IMR-90 (cell line): ENCODE data around the gene LMO1. TPM values are rescaled to one million over a fixed set of nuclear protein-coding genes. Genes with fewer than 3 reads are reported as not detected.

Source experiments
- ATAC-seq: fragments of 200-7000 bp; cut with Tn5 transposase; 2 replicates; pipeline ENCODE4 v1.9.1; 2020; ENCODE audit warnings: low read depth, mild to moderate bottlenecking, moderate library complexity
- BruUV-seq: library from RNA; stranded (reverse); fragments of 400-500 nt; replicated peaks from 2 replicates; lab custom pipeline; 2021; lab: Mats Ljungman, UMichigan
- CTCF ChIA-PET: fragments of 300-600 bp; formaldehyde crosslinking; extraction: SDS; loops from one replicate; lab custom pipeline; 2021; ENCODE audit warnings: antibody characterized with exemption; lab: Yijun Ruan, JAX
- POLR2A ChIA-PET: fragments of 300-600 bp; sonication (Branson Sonifier 250); formaldehyde crosslinking; loops from one replicate; lab custom pipeline; 2022; ENCODE audit warnings: antibody characterized with exemption; ENCODE audit not compliant: unreplicated experiment; lab: Charles Lee
- DNase-seq: peaks from one replicate; pipeline ENCODE4 v3.0.0; 2013
- H2AFZ ChIP-seq: replicated peaks from 2 replicates; pipeline ENCODE3; 2013; ENCODE audit warnings: low read length, mild to moderate bottlenecking; ENCODE audit not compliant: poor library complexity
- H2AK5ac ChIP-seq: 2 replicates; pipeline ENCODE4 v1.6.1; 2013; ENCODE audit warnings: low read depth, low read length, inconsistent platforms
- H2AK9ac ChIP-seq: replicated peaks from 2 replicates; pipeline ENCODE3; 2013; ENCODE audit warnings: mild to moderate bottlenecking, low read depth, low read length, moderate library complexity; ENCODE audit not compliant: poor library complexity
- H2BK120ac ChIP-seq: 2 replicates; pipeline ENCODE4 v1.6.1; 2013; ENCODE audit warnings: low read depth, low read length, inconsistent platforms
- H2BK15ac ChIP-seq: 3 replicates; pipeline ENCODE4 v1.6.1; 2013; ENCODE audit warnings: low read depth, low read length, inconsistent platforms
- H2BK20ac ChIP-seq: 2 replicates; pipeline ENCODE4 v1.6.1; 2013; ENCODE audit warnings: low read depth, mild to moderate bottlenecking, inconsistent platforms, low read length, moderate library complexity
- H2BK5ac ChIP-seq: 2 replicates; pipeline ENCODE4 v1.6.1; 2013; ENCODE audit warnings: mild to moderate bottlenecking, low read depth, low read length, inconsistent platforms; ENCODE audit not compliant: poor library complexity, severe bottlenecking
- H3K14ac ChIP-seq: replicated peaks from 2 replicates; pipeline ENCODE4 v1.6.1; 2013; ENCODE audit warnings: low read depth, low read length, inconsistent platforms
- H3K18ac ChIP-seq: 2 replicates; pipeline ENCODE4 v1.6.1; 2013; ENCODE audit warnings: low read depth, low read length, control low read depth
- H3K23ac ChIP-seq: 2 replicates; pipeline ENCODE4 v1.6.1; 2013; ENCODE audit warnings: low read depth, low read length, inconsistent platforms
- H3K27ac ChIP-seq: 2 replicates; pipeline ENCODE4 v1.5.1; 2013; ENCODE audit warnings: mild to moderate bottlenecking, control low read depth, low read length; ENCODE audit not compliant: insufficient read depth
- H3K27me3 ChIP-seq: 2 replicates; pipeline ENCODE4 v1.6.1; 2013; ENCODE audit warnings: low read length; ENCODE audit not compliant: control insufficient read depth, insufficient read depth
- H3K36me3 ChIP-seq: 2 replicates; pipeline ENCODE4 v1.6.1; 2013; ENCODE audit warnings: low read length, mixed read lengths; ENCODE audit not compliant: control insufficient read depth, insufficient read depth
- H3K4ac ChIP-seq: 2 replicates; pipeline ENCODE4 v1.6.1; 2013; ENCODE audit warnings: low read depth, low read length, inconsistent platforms
- H3K4me1 ChIP-seq: 2 replicates; pipeline ENCODE4 v1.6.1; 2013; ENCODE audit warnings: low read length, mixed read lengths; ENCODE audit not compliant: control insufficient read depth, insufficient read depth
- H3K4me2 ChIP-seq: 2 replicates; pipeline ENCODE4 v1.6.1; 2013; ENCODE audit warnings: low read depth, mild to moderate bottlenecking, control low read depth, low read length, moderate library complexity
- H3K4me3 ChIP-seq: 2 replicates; pipeline ENCODE4 v1.5.1; 2013; ENCODE audit warnings: low read depth, mild to moderate bottlenecking, control low read depth, low read length, moderate library complexity; ENCODE audit not compliant: insufficient read depth
- H3K56ac ChIP-seq: 2 replicates; pipeline ENCODE4 v1.6.1; 2013; ENCODE audit warnings: low read length, inconsistent platforms; ENCODE audit not compliant: insufficient read depth; ENCODE audit errors: extremely low read depth
- H3K79me1 ChIP-seq, 2 experiments: 2 replicates each; pipeline ENCODE4 v1.6.1; 2013; ENCODE audit warnings: low read length in 2 of 2, inconsistent platforms in 1 of 2, low read depth in 1 of 2
- H3K9ac ChIP-seq: 2 replicates; pipeline ENCODE4 v1.6.1; 2013; ENCODE audit warnings: low read depth, low read length, control low read depth
- H3K9me1 ChIP-seq: 2 replicates; pipeline ENCODE4 v1.6.1; 2013; ENCODE audit warnings: low read length, inconsistent platforms; ENCODE audit not compliant: insufficient read depth
- H3K9me3 ChIP-seq: 2 replicates; pipeline ENCODE4 v1.6.1; 2013; ENCODE audit warnings: low read length; ENCODE audit not compliant: control insufficient read depth, insufficient read depth
- H4K20me1 ChIP-seq: 2 replicates; pipeline ENCODE4 v1.6.1; 2013; ENCODE audit warnings: low read length, inconsistent platforms; ENCODE audit not compliant: insufficient read depth
- H4K5ac ChIP-seq: 2 replicates; pipeline ENCODE4 v1.6.1; 2013; ENCODE audit warnings: mild to moderate bottlenecking, low read depth, low read length, control low read depth
- H4K8ac ChIP-seq, 2 experiments: 2 replicates each; pipeline ENCODE4 v1.6.1; 2013; ENCODE audit warnings: low read depth in 2 of 2, low read length in 2 of 2, control low read depth in 1 of 2, inconsistent platforms in 1 of 2
- H4K91ac ChIP-seq: 2 replicates; pipeline ENCODE4 v1.6.1; 2013; ENCODE audit warnings: low read depth, low read length, inconsistent platforms; ENCODE audit not compliant: insufficient read depth
- BHLHE40 ChIP-seq: fragments of 150-350 bp; IDR thresholded peaks from 2 replicates; pipeline ENCODE4 v1.6.1; 2016; ENCODE audit warnings: mild to moderate bottlenecking, low read depth, low read length
- CTCF ChIP-seq: conservative IDR thresholded peaks from 2 replicates; pipeline ENCODE4 v1.5.1; 2012; ENCODE audit warnings: mild to moderate bottlenecking, low read depth, low read length, improper control_type of control experiment
- ELK1 ChIP-seq: fragments of 150-350 bp; IDR thresholded peaks from 2 replicates; pipeline ENCODE4 v1.6.1; 2016; ENCODE audit warnings: low read depth, mild to moderate bottlenecking, low read length, moderate library complexity, borderline replicate concordance
- MAFK ChIP-seq: IDR thresholded peaks from 2 replicates; pipeline ENCODE4 v1.6.1; 2012; ENCODE audit warnings: low read depth, low read length, improper control_type of control experiment
- MAZ ChIP-seq: IDR thresholded peaks from 2 replicates; pipeline ENCODE4 v1.6.1; 2012; ENCODE audit warnings: low read depth, mild to moderate bottlenecking, low read length, improper control_type of control experiment, moderate library complexity, borderline replicate concordance
- MXI1 ChIP-seq: IDR thresholded peaks from 2 replicates; pipeline ENCODE4 v1.6.1; 2012; ENCODE audit warnings: low read depth, mild to moderate bottlenecking, low read length, moderate library complexity, borderline replicate concordance
- RAD21 ChIP-seq: IDR thresholded peaks from 2 replicates; pipeline ENCODE4 v1.6.1; 2012; ENCODE audit warnings: low read length, improper control_type of control experiment
- WGBS, 2 experiments: methylation state at CpG; one replicate each; pipeline versions ENCODE4 v1.1.5 to v1.1.7; 2013; ENCODE audit warnings: missing lambda C conversion rate in 2 of 2; ENCODE audit not compliant: insufficient read length in 1 of 2; ENCODE audit errors: extremely low coverage in 2 of 2; 5-methylcytosine and 5-hydroxymethylcytosine counted together
- dilution Hi-C: fragments of 300-500 bp; cut with HindIII; formaldehyde crosslinking; loops from one replicate; pipeline ENCODE4 v1.14.3; 2018; ENCODE audit warnings: low sequenced_read_pairs; ENCODE audit not compliant: unreplicated experiment
- in situ Hi-C: fragments of 300-500 bp; cut with MboI; formaldehyde crosslinking; loops from 3 replicates; pipeline ENCODE4 v1.14.3; 2019; ENCODE audit warnings: low sequenced_read_pairs, inconsistent platforms, mixed read lengths
- intact Hi-C: fragments of 100-400 bp; cut with micrococcal nuclease; formaldehyde crosslinking; loops from 2 replicates; pipeline ENCODE4 v1.10.0; 2022
- polyA plus RNA-seq, 3 experiments: library from polyadenylated mRNA; depleted of rRNA; stranded (reverse); fragments of >200 nt; gene quantifications; 2 replicates each; pipeline ENCODE4 v1.2.3, GENCODE V29; 2012; ENCODE audit warnings: low replicate concordance in 1 of 3
- total RNA-seq: library from RNA; depleted of rRNA; stranded (reverse); fragments of >200 nt; gene quantifications from 2 replicates; pipeline ENCODE4 v1.2.3, GENCODE V29; 2012

Gene LMO1
- total and polyA plus RNA-seq, 2 of the 4 experiments (the other 2 are of a cell fraction) = not detected

GRCh38 chr11:8239040-8239439, 24.6 kb downstream of the LMO1 start:
- TF ChIP-seq MXI1 (no peak), MAFK (no peak), BHLHE40 (no peak), ELK1 (no peak), CTCF (no peak), MAZ (no peak), RAD21 (no peak)
- Histone ChIP-seq H3K9me3 (no peaks in the 10 kb centered on the region), H3K4ac (no peak overlapping the region), H2BK5ac (no peak overlapping the region), H3K27ac (no peak overlapping the region), H2AFZ (no peak overlapping the region), H3K9ac (no peak overlapping the region), H3K4me1 (no peaks in the 10 kb centered on the region), H3K4me3 (no peak overlapping the region), H3K4me2 (no peak overlapping the region), H3K36me3 (no peaks in the 10 kb centered on the region), H2BK120ac (no peak overlapping the region), H2AK5ac (no peak overlapping the region), H3K79me1 (no peaks in the 10 kb centered on the region), H2AK9ac (no peak overlapping the region), H3K56ac (no peak overlapping the region), H4K8ac (no peak overlapping the region), H4K20me1 (no peaks in the 10 kb centered on the region), H3K27me3 (peaks cover 30% of the 10 kb centered on the region), H3K18ac (no peak overlapping the region), H2BK15ac (no peak overlapping the region), H3K9me1 (no peaks in the 10 kb centered on the region), H4K91ac (no peak overlapping the region), H2BK20ac (no peak overlapping the region), H3K14ac (no peak overlapping the region), H3K23ac (no peak overlapping the region), H4K5ac (no peak overlapping the region)
- BruUV-seq = no TSS peak
- DNase-seq = no peak
- in situ Hi-C loops = loop anchor here (25.0 kb wide), 2 partner anchors 723 to 873 kb away; partner anchors contain the start of gene TMEM9B
- no peak for ATAC-seq
- ChIA-PET CTCF (no interaction called here), POLR2A (no interaction called here)
- intact Hi-C loops = no loop called here
- no CpG with 5 or more reads among the region's 4 CpGs for WGBS, 2 experiments
- dilution Hi-C loops = no loop called here
